ENCODE results near the gene COG7. TPM values are rescaled to one million over a fixed set of nuclear protein-coding genes. Genes with fewer than 3 reads are reported as not detected.

COG7 gene
- total RNA-seq: 10 to 100 TPM; 18.6 to 21.7 TPM

DNA sequence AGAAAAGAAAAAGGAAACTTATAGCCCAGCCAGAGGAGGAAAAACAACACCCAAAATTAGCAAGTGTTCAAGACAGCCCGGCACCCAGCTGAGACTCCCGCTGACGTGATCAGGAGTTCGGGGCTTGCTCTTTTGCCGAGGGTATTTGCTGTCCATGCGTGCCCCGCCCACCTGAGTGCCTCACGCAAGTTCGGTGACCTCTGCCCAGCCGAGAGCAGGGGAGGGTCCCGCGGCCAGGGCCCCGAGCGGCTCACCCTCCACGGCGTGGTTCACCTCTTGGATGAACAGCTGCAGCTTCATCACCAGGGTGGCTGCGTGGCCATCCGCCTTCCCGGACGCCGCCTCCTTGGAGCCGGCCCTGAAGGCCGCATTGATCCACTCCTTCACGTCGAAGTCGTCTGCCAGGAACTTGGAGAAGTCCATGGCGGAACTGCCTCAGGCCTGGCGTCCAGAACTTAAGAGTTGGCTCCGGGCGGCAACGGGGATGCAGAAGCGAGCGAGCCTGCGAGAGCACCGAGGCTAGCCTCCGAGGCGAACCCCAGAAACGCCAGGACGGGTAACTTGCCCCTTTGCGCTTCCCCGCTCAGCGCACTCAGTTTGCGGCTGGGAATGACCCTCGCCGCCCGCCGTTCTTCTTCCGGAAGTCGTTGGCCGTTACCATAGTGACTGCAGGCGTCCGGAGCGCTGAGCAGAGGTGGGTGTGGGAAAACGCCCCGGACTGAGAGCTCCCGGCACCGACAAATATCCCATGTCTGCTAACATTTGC lies at the start of gene COG7:
Gene COG7, minus strand, starts transcription at position 618 of the 766 bp plus-strand sequence. Its CDS starts 195 bp downstream, at position 423.

Small RNAs within 50 kb of the gene (small RNA-seq; reads per million reads assigned to genes)
- gene RF00072: 0 to 0.47 reads per million in 2 donors

Other genes starting within 250 kb of the COG7 start
- not detected for gene SCNN1B, start 150.9 kb downstream of the COG7 start, total RNA-seq
- 10 to 100 TPM; 28.2 to 41.6 TPM for gene GGA2, start 57.3 kb upstream of the COG7 start, total RNA-seq
- 10 to 100 TPM; 45.8 to 57.9 TPM for gene EARS2, start 104.2 kb upstream of the COG7 start, total RNA-seq
- 10 to 100 TPM; 86.7 to 93.2 TPM for gene UBFD1, start 104.5 kb upstream of the COG7 start, total RNA-seq
- 100 to 1,000 TPM; 102 to 142 TPM for gene NDUFAB1, start 143.1 kb upstream of the COG7 start, total RNA-seq
- gene PALB2, start 188.1 kb upstream of the COG7 start, total RNA-seq: 10 to 100 TPM; 17.9 to 23.3 TPM
- 10 to 100 TPM; 48.2 to 62.6 TPM for gene DCTN5, start 188.3 kb upstream of the COG7 start, total RNA-seq
- 10 to 100 TPM; 31.3 to 61.6 TPM for gene PLK1, start 225.7 kb upstream of the COG7 start, total RNA-seq